ENCODE measurements around the gene NTM.

NTM gene

GRCh38 chr11:131827430-131827829 lies 457.0 kb downstream of the NTM start:
- no peak for DNase-seq (ENCODE audit: extremely low read depth, low read depth)
- TF ChIP-seq CTCF (IDR thresholded peaks at IDR 0.05; ENCODE audit: low read depth, low read length), result no peak

GRCh38 chr11:131829725-131830124 lies 459.3 kb downstream of the NTM start:
- TF ChIP-seq CTCF (IDR thresholded peaks at IDR 0.05; ENCODE audit: low read depth, low read length), result no peak
- no peak for DNase-seq (ENCODE audit: extremely low read depth, low read depth)

- TF ChIP-seq CTCF (IDR thresholded peaks at IDR 0.05; ENCODE audit: low read depth, low read length), result no peak
- no peak for DNase-seq (ENCODE audit: extremely low read depth, low read depth)
These were observed 461.7 kb downstream of the NTM start for GRCh38 chr11:131832079-131832478.

GRCh38 chr11:131833366-131833765 lies 463.0 kb downstream of the NTM start:
- DNase-seq (ENCODE audit: extremely low read depth, low read depth), result no peak
- TF ChIP-seq CTCF (IDR thresholded peaks at IDR 0.05; ENCODE audit: low read depth, low read length), result no peak

- DNase-seq (ENCODE audit: extremely low read depth, low read depth), result no peak
- TF ChIP-seq CTCF (IDR thresholded peaks at IDR 0.05; ENCODE audit: low read depth, low read length), result no peak
These were observed 467.1 kb downstream of the NTM start for GRCh38 chr11:131837562-131837961.

GRCh38 chr11:131838016-131838415 lies 467.6 kb downstream of the NTM start:
- no peak for DNase-seq (ENCODE audit: extremely low read depth, low read depth)
- no peak for TF ChIP-seq CTCF (IDR thresholded peaks at IDR 0.05; ENCODE audit: low read depth, low read length)

- TF ChIP-seq CTCF (IDR thresholded peaks at IDR 0.05; ENCODE audit: low read depth, low read length), result no peak
- DNase-seq (ENCODE audit: extremely low read depth, low read depth), result no peak
These were observed 468.9 kb downstream of the NTM start for GRCh38 chr11:131839326-131839725.

All from AG09319 (cell line).